ENCODE data around the gene SUOX.
A peak's percentile ranks its signal among the peaks of the same experiment; 100 is the strongest.

DNA sequence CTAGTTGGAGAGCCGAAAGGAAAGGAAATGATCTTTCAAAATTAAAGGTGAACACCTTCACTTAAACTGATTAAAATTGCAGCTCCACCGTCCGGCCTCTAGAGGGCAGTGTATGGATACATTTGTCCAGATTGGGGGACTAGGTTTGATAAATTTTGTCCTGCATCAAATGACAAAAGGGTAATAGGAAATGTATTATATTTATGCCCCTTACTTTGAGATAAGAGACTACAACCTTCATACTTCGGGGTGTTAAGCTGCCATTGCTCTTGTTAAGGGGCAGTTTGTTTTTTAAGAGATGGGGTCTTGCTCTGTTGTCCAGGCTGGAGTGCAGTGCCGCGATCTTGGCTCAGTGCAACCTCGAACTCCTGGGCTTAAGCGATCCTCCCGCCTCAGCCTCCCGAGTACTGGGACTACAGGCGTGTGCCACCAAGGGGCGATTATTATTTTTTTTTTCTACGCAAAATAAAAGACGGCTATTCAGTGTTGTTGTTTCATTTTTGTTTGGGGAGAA is 818 bp upstream of the SUOX start:
- TF ChIP-seq, protein P1, sequence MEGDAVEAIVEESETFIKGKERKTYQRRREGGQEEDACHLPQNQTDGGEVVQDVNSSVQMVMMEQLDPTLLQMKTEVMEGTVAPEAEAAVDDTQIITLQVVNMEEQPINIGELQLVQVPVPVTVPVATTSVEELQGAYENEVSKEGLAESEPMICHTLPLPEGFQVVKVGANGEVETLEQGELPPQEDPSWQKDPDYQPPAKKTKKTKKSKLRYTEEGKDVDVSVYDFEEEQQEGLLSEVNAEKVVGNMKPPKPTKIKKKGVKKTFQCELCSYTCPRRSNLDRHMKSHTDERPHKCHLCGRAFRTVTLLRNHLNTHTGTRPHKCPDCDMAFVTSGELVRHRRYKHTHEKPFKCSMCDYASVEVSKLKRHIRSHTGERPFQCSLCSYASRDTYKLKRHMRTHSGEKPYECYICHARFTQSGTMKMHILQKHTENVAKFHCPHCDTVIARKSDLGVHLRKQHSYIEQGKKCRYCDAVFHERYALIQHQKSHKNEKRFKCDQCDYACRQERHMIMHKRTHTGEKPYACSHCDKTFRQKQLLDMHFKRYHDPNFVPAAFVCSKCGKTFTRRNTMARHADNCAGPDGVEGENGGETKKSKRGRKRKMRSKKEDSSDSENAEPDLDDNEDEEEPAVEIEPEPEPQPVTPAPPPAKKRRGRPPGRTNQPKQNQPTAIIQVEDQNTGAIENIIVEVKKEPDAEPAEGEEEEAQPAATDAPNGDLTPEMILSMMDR (IDR thresholded peaks at IDR 0.05 in 8 of 11, conservative IDR thresholded peaks at IDR 0.05 in 3 of 11), result peak; percentile 60 to 90 (median 82)
- TF ChIP-seq POLR2A (IDR thresholded peaks at IDR 0.05) (no peak), POLR2AphosphoS5 (IDR thresholded peaks at IDR 0.05) (no peak)
